Measurements from ENCODE around the gene SORL1.
"Not testable (repeated sequence)": the region's sequence is repeated elsewhere in the genome, so short reads cannot be mapped to it uniquely, and the experiment has no call there.

DNA sequence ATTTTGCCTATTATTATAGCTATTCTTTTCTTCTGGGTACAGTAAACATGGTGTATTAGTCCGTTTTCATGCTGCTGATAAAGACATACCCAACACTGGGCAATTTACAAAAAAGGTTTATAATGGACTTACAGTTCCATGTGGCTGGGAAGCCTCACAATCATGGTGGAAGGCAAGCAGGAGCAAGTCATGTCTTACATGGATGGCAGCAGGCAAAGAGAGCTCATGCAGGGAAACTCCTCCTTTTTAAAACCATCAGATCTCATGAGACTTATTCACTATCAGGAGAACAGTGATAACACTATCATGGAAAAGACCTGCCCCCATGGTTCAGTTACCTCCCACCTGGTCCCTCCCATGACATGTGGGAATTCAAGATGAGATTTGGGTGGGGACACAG is 54.1 kb downstream of the SORL1 start:
- not testable (repeated sequence) for TF ChIP-seq SIRT6 (IDR thresholded peaks at IDR 0.05; ENCODE audit: low read length); RAD21 (IDR thresholded peaks at IDR 0.05 in 1 of 2, conservative IDR thresholded peaks at IDR 0.05 in 1 of 2; ENCODE audit: low read depth in 2 of 2, low read length in 2 of 2); GTF2F1 (IDR thresholded peaks at IDR 0.05; ENCODE audit: borderline replicate concordance, low read depth, low read length); EP300 (IDR thresholded peaks at IDR 0.05; ENCODE audit: borderline replicate concordance in 1 of 2, low read depth in 2 of 2, low read length in 2 of 2); POLR2A (IDR thresholded peaks at IDR 0.05; ENCODE audit: control extremely low read depth in 1 of 2, low read depth in 2 of 2, low read length in 2 of 2); POLR2AphosphoS5 (IDR thresholded peaks at IDR 0.05; ENCODE audit: low read depth, low read length); MAFK (IDR thresholded peaks at IDR 0.05; ENCODE audit: low read depth, low read length)
- TF ChIP-seq, protein P1, sequence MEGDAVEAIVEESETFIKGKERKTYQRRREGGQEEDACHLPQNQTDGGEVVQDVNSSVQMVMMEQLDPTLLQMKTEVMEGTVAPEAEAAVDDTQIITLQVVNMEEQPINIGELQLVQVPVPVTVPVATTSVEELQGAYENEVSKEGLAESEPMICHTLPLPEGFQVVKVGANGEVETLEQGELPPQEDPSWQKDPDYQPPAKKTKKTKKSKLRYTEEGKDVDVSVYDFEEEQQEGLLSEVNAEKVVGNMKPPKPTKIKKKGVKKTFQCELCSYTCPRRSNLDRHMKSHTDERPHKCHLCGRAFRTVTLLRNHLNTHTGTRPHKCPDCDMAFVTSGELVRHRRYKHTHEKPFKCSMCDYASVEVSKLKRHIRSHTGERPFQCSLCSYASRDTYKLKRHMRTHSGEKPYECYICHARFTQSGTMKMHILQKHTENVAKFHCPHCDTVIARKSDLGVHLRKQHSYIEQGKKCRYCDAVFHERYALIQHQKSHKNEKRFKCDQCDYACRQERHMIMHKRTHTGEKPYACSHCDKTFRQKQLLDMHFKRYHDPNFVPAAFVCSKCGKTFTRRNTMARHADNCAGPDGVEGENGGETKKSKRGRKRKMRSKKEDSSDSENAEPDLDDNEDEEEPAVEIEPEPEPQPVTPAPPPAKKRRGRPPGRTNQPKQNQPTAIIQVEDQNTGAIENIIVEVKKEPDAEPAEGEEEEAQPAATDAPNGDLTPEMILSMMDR (IDR thresholded peaks at IDR 0.05; ENCODE audit: control extremely low read depth in 1 of 3, insufficient read depth in 1 of 3, low read depth in 1 of 3, low read length in 3 of 3) = not testable (repeated sequence)
- TF ChIP-seq, protein P2, sequence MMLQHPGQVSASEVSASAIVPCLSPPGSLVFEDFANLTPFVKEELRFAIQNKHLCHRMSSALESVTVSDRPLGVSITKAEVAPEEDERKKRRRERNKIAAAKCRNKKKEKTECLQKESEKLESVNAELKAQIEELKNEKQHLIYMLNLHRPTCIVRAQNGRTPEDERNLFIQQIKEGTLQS (IDR thresholded peaks at IDR 0.05; ENCODE audit: insufficient read depth, low read depth, low read length) = not testable (repeated sequence)
- TF ChIP-seq, protein P3, sequence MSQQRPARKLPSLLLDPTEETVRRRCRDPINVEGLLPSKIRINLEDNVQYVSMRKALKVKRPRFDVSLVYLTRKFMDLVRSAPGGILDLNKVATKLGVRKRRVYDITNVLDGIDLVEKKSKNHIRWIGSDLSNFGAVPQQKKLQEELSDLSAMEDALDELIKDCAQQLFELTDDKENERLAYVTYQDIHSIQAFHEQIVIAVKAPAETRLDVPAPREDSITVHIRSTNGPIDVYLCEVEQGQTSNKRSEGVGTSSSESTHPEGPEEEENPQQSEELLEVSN (IDR thresholded peaks at IDR 0.05) = not testable (repeated sequence)

All from H1 (cell line).